ENCODE data around the gene TRIM72.
A peak's percentile ranks its signal among the peaks of the same experiment; 100 is the strongest.
"Not testable (repeated sequence)": the region's sequence is repeated elsewhere in the genome, so short reads cannot be mapped to it uniquely, and the experiment has no call there.

TRIM72 gene

GRCh38 chr16:31195861-31196260, 18.1 kb upstream of the TRIM72 start:
- H3K27me3 ChIP-seq (ENCODE audit: control insufficient read depth in 1 of 2, insufficient read depth in 1 of 2, low read length in 2 of 2); H3K14ac ChIP-seq (ENCODE audit: low read length in 2 of 2); H3K9ac ChIP-seq (ENCODE audit: low read length); H2BK5ac ChIP-seq (ENCODE audit: low read depth, low read length, poor library complexity, severe bottlenecking); H4K8ac ChIP-seq (ENCODE audit: low read length); DNase-seq; H3K18ac ChIP-seq (ENCODE audit: low read depth in 1 of 2, low read length in 2 of 2); H2BK15ac ChIP-seq (ENCODE audit: low read depth, poor library complexity, severe bottlenecking); H3K4me1 ChIP-seq (ENCODE audit: control insufficient read depth, insufficient read depth, low read depth, low read length); H2AK5ac ChIP-seq (ENCODE audit: low read length, severe bottlenecking); H2BK12ac ChIP-seq (ENCODE audit: low read length in 2 of 2); H3K4me3 ChIP-seq (ENCODE audit: insufficient read depth in 1 of 2, low read depth in 1 of 2, low read length in 2 of 2); H4K91ac ChIP-seq (ENCODE audit: low read length); H3K27ac ChIP-seq (ENCODE audit: low read length, poor library complexity, severe bottlenecking); H3K9me3 ChIP-seq (ENCODE audit: control insufficient read depth, low read length); H3K4me2 ChIP-seq (ENCODE audit: low read length, poor library complexity, severe bottlenecking); H3K4ac ChIP-seq (ENCODE audit: low read depth in 1 of 2, low read length in 2 of 2); H3K23ac ChIP-seq (ENCODE audit: low read length in 2 of 2); H2BK120ac ChIP-seq (ENCODE audit: low read depth, low read length); H2AFZ ChIP-seq (ENCODE audit: low read depth, low read length): not testable (repeated sequence)
- Histone ChIP-seq H3K36me3 (ENCODE audit: control insufficient read depth in 1 of 2, insufficient read depth in 2 of 2, low read depth in 1 of 2, low read length in 2 of 2) (peaks cover 82 to 89% of the 10 kb centered on the region in 2 experiments), H3K79me1 (replicated peaks; ENCODE audit: low read length, poor library complexity, severe bottlenecking) (peaks cover 20% of the 10 kb centered on the region)
- WGBS = 99% methylated on average over 9 of the region's 11 CpGs

GRCh38 chr16:31196324-31197088, 17.4 kb upstream of the TRIM72 start:
- peaks cover 2% of the 10 kb centered on the region for H3K4me1 ChIP-seq (ENCODE audit: control insufficient read depth, insufficient read depth, low read depth, low read length)
- H3K9ac ChIP-seq (ENCODE audit: low read length) = no peak overlapping the region
- H2BK120ac ChIP-seq (ENCODE audit: low read depth, low read length) = no peak overlapping the region
- H2BK15ac ChIP-seq (ENCODE audit: low read depth, poor library complexity, severe bottlenecking) = no peak overlapping the region
- H2AFZ ChIP-seq (ENCODE audit: low read depth, low read length) = no peak overlapping the region
- H3K27me3 ChIP-seq (ENCODE audit: control insufficient read depth in 1 of 2, insufficient read depth in 1 of 2, low read length in 2 of 2) = no peaks in the 10 kb centered on the region
- H4K91ac ChIP-seq (ENCODE audit: low read length) = no peak overlapping the region
- no peak overlapping the region for H3K4me2 ChIP-seq (ENCODE audit: low read length, poor library complexity, severe bottlenecking)
- 94% methylated on average over 16 of the region's 17 CpGs for WGBS
- no peak overlapping the region for H3K4ac ChIP-seq (ENCODE audit: low read depth in 1 of 2, low read length in 2 of 2)
- H2BK12ac ChIP-seq (ENCODE audit: low read length in 2 of 2) = no peak overlapping the region
- H2AK5ac ChIP-seq (ENCODE audit: low read length, severe bottlenecking) = no peak overlapping the region
- H3K9me3 ChIP-seq (ENCODE audit: control insufficient read depth, low read length) = no peaks in the 10 kb centered on the region
- no peak overlapping the region for H3K4me3 ChIP-seq (ENCODE audit: insufficient read depth in 1 of 2, low read depth in 1 of 2, low read length in 2 of 2)
- H3K23ac ChIP-seq (ENCODE audit: low read length in 2 of 2) = no peak overlapping the region
- H3K14ac ChIP-seq (ENCODE audit: low read length in 2 of 2) = no peak overlapping the region
- no peak overlapping the region for H3K27ac ChIP-seq (ENCODE audit: low read length, poor library complexity, severe bottlenecking)
- H3K79me1 ChIP-seq (replicated peaks; ENCODE audit: low read length, poor library complexity, severe bottlenecking) = peaks cover 20% of the 10 kb centered on the region
- H3K36me3 ChIP-seq (ENCODE audit: control insufficient read depth in 1 of 2, insufficient read depth in 2 of 2, low read depth in 1 of 2, low read length in 2 of 2) = peaks cover 78 to 87% of the 10 kb centered on the region in 2 experiments
- H3K18ac ChIP-seq (ENCODE audit: low read depth in 1 of 2, low read length in 2 of 2) = no peak overlapping the region
- DNase-seq = no peak
- no peak overlapping the region for H2BK5ac ChIP-seq (ENCODE audit: low read depth, low read length, poor library complexity, severe bottlenecking)
- H4K8ac ChIP-seq (ENCODE audit: low read length) = no peak overlapping the region

GRCh38 chr16:31198207-31198882, 15.6 kb upstream of the TRIM72 start:
- Histone ChIP-seq H3K4me3 (ENCODE audit: insufficient read depth in 1 of 2, low read depth in 1 of 2, low read length in 2 of 2) (no peak overlapping the region), H4K8ac (ENCODE audit: low read length) (no peak overlapping the region)
- no peak for DNase-seq

GRCh38 chr16:31199430-31200041, 14.4 kb upstream of the TRIM72 start:
- peaks cover 57 to 58% of the 10 kb centered on the region in 2 experiments for H3K36me3 ChIP-seq (ENCODE audit: control insufficient read depth in 1 of 2, insufficient read depth in 2 of 2, low read depth in 1 of 2, low read length in 2 of 2)
- no peak overlapping the region for H3K23ac ChIP-seq (ENCODE audit: low read length in 2 of 2)
- no peak overlapping the region for H4K8ac ChIP-seq (ENCODE audit: low read length)
- no peak overlapping the region for H3K4ac ChIP-seq (ENCODE audit: low read depth in 1 of 2, low read length in 2 of 2)
- H2BK5ac ChIP-seq (ENCODE audit: low read depth, low read length, poor library complexity, severe bottlenecking) = no peak overlapping the region
- H2BK120ac ChIP-seq (ENCODE audit: low read depth, low read length) = no peak overlapping the region
- H3K27ac ChIP-seq (ENCODE audit: low read length, poor library complexity, severe bottlenecking) = no peak overlapping the region
- H2BK12ac ChIP-seq (ENCODE audit: low read length in 2 of 2) = peak overlapping the region in 1 of 2 experiments; percentile 43
- 97% methylated on average over 5 of the region's 5 CpGs for WGBS
- H3K79me1 ChIP-seq (replicated peaks; ENCODE audit: low read length, poor library complexity, severe bottlenecking) = peaks cover 12% of the 10 kb centered on the region
- H3K9ac ChIP-seq (ENCODE audit: low read length) = no peak overlapping the region
- H2AFZ ChIP-seq (ENCODE audit: low read depth, low read length) = no peak overlapping the region
- no peak overlapping the region for H3K4me3 ChIP-seq (ENCODE audit: insufficient read depth in 1 of 2, low read depth in 1 of 2, low read length in 2 of 2)
- no peak overlapping the region for H2AK5ac ChIP-seq (ENCODE audit: low read length, severe bottlenecking)
- H3K18ac ChIP-seq (ENCODE audit: low read depth in 1 of 2, low read length in 2 of 2) = no peak overlapping the region
- H3K4me1 ChIP-seq (ENCODE audit: control insufficient read depth, insufficient read depth, low read depth, low read length) = peaks cover 15% of the 10 kb centered on the region
- H3K27me3 ChIP-seq (ENCODE audit: control insufficient read depth in 1 of 2, insufficient read depth in 1 of 2, low read length in 2 of 2) = peaks cover 0 to 10% of the 10 kb centered on the region in 2 experiments
- no peak overlapping the region for H3K14ac ChIP-seq (ENCODE audit: low read length in 2 of 2)
- no peaks in the 10 kb centered on the region for H3K9me3 ChIP-seq (ENCODE audit: control insufficient read depth, low read length)
- no peak overlapping the region for H4K91ac ChIP-seq (ENCODE audit: low read length)
- no peak overlapping the region for H2BK15ac ChIP-seq (ENCODE audit: low read depth, poor library complexity, severe bottlenecking)
- DNase-seq = no peak
- H3K4me2 ChIP-seq (ENCODE audit: low read length, poor library complexity, severe bottlenecking) = no peak overlapping the region

More at GRCh38 chr16:31198207-31198882, 15.6 kb upstream of the TRIM72 start:
- Histone ChIP-seq H3K4ac (ENCODE audit: low read depth in 1 of 2, low read length in 2 of 2) (no peak overlapping the region), H3K36me3 (ENCODE audit: control insufficient read depth in 1 of 2, insufficient read depth in 2 of 2, low read depth in 1 of 2, low read length in 2 of 2) (peaks cover 68 to 69% of the 10 kb centered on the region in 2 experiments), H3K4me2 (ENCODE audit: low read length, poor library complexity, severe bottlenecking) (no peak overlapping the region), H2AK5ac (ENCODE audit: low read length, severe bottlenecking) (no peak overlapping the region), H3K23ac (ENCODE audit: low read length in 2 of 2) (no peak overlapping the region), H3K14ac (ENCODE audit: low read length in 2 of 2) (no peak overlapping the region), H2BK5ac (ENCODE audit: low read depth, low read length, poor library complexity, severe bottlenecking) (no peak overlapping the region), H4K91ac (ENCODE audit: low read length) (no peak overlapping the region), H3K27me3 (ENCODE audit: control insufficient read depth in 1 of 2, insufficient read depth in 1 of 2, low read length in 2 of 2) (peaks cover 0 to 3% of the 10 kb centered on the region in 2 experiments), H2BK12ac (ENCODE audit: low read length in 2 of 2) (no peak overlapping the region), H3K4me1 (ENCODE audit: control insufficient read depth, insufficient read depth, low read depth, low read length) (peaks cover 15% of the 10 kb centered on the region), H2BK120ac (ENCODE audit: low read depth, low read length) (no peak overlapping the region), H3K79me1 (replicated peaks; ENCODE audit: low read length, poor library complexity, severe bottlenecking) (peaks cover 13% of the 10 kb centered on the region), H2BK15ac (ENCODE audit: low read depth, poor library complexity, severe bottlenecking) (no peak overlapping the region), H2AFZ (ENCODE audit: low read depth, low read length) (no peak overlapping the region), H3K18ac (ENCODE audit: low read depth in 1 of 2, low read length in 2 of 2) (no peak overlapping the region), H3K9me3 (ENCODE audit: control insufficient read depth, low read length) (no peaks in the 10 kb centered on the region), H3K9ac (ENCODE audit: low read length) (peak overlapping the region; percentile 17), H3K27ac (ENCODE audit: low read length, poor library complexity, severe bottlenecking) (no peak overlapping the region)
- 92% methylated on average over 7 of the region's 7 CpGs for WGBS

Data from mesenchymal stem cell (in vitro differentiated cells and primary cell).